ENCODE results near the gene RANBP3. TPM values are rescaled to one million over a fixed set of nuclear protein-coding genes. Genes with fewer than 3 reads are reported as not detected.

The RANBP3 gene
- total RNA-seq, 1 donor from 2014 or later: 92.1 TPM

GRCh38 chr19:5971714-5972354, 6.1 kb downstream of the RANBP3 start:
- Mint-ChIP-seq H3K27ac (ENCODE audit: unreplicated experiment) (no peak overlapping the region), H3K4me1 (ENCODE audit: low read depth, unreplicated experiment) (peaks cover 23% of the 10 kb centered on the region), H3K4me3 (ENCODE audit: unreplicated experiment) (no peak overlapping the region), H3K27me3 (ENCODE audit: unreplicated experiment) (peaks cover 4% of the 10 kb centered on the region), H3K36me3 (ENCODE audit: unreplicated experiment) (no peaks in the 10 kb centered on the region), H3K9me3 (ENCODE audit: unreplicated experiment) (peaks cover 4% of the 10 kb centered on the region)
- no peak for TF ChIP-seq CTCF (IDR thresholded peaks at IDR 0.05; ENCODE audit: partially characterized antibody, unreplicated experiment)
- DNase-seq: no peak

GRCh38 chr19:5969476-5969875, 8.5 kb downstream of the RANBP3 start:
- H3K27ac Mint-ChIP-seq (ENCODE audit: unreplicated experiment): peak overlapping the region; percentile 48
- H3K9me3 Mint-ChIP-seq (ENCODE audit: unreplicated experiment): no peaks in the 10 kb centered on the region
- no peak for DNase-seq
- H3K4me1 Mint-ChIP-seq (ENCODE audit: low read depth, unreplicated experiment): peaks cover 24% of the 10 kb centered on the region
- H3K36me3 Mint-ChIP-seq (ENCODE audit: unreplicated experiment): no peaks in the 10 kb centered on the region
- no peak for TF ChIP-seq CTCF (IDR thresholded peaks at IDR 0.05; ENCODE audit: partially characterized antibody, unreplicated experiment)
- peaks cover 4% of the 10 kb centered on the region for H3K27me3 Mint-ChIP-seq (ENCODE audit: unreplicated experiment)
- H3K4me3 Mint-ChIP-seq (ENCODE audit: unreplicated experiment): no peak overlapping the region

GRCh38 chr19:5968431-5969373, 9.2 kb downstream of the RANBP3 start:
- H3K4me1 Mint-ChIP-seq (ENCODE audit: low read depth, unreplicated experiment): peaks cover 17% of the 10 kb centered on the region
- no peak for DNase-seq
- H3K4me3 Mint-ChIP-seq (ENCODE audit: unreplicated experiment): peak overlapping the region; percentile 49
- TF ChIP-seq CTCF (IDR thresholded peaks at IDR 0.05; ENCODE audit: partially characterized antibody, unreplicated experiment): no peak
- H3K36me3 Mint-ChIP-seq (ENCODE audit: unreplicated experiment): no peaks in the 10 kb centered on the region
- H3K27ac Mint-ChIP-seq (ENCODE audit: unreplicated experiment): peak overlapping the region; percentile 55
- H3K27me3 Mint-ChIP-seq (ENCODE audit: unreplicated experiment): peaks cover 5% of the 10 kb centered on the region
- H3K9me3 Mint-ChIP-seq (ENCODE audit: unreplicated experiment): no peaks in the 10 kb centered on the region

- TF ChIP-seq CTCF (IDR thresholded peaks at IDR 0.05; ENCODE audit: partially characterized antibody, unreplicated experiment): peak; percentile 96
- Mint-ChIP-seq H3K27me3 (ENCODE audit: unreplicated experiment) (peaks cover 5% of the 10 kb centered on the region), H3K27ac (ENCODE audit: unreplicated experiment) (peak overlapping the region; percentile 64), H3K9me3 (ENCODE audit: unreplicated experiment) (no peaks in the 10 kb centered on the region), H3K4me1 (ENCODE audit: low read depth, unreplicated experiment) (peaks cover 15% of the 10 kb centered on the region), H3K4me3 (ENCODE audit: unreplicated experiment) (no peak overlapping the region), H3K36me3 (ENCODE audit: unreplicated experiment) (no peaks in the 10 kb centered on the region)
- DNase-seq: peak; percentile 73
Measured at GRCh38 chr19:5967994-5968430, 9.9 kb downstream of the RANBP3 start.

Data from glutamatergic neuron (in vitro differentiated cells).